ENCODE data around the gene ZBTB42.

ZBTB42 gene

GRCh38 chr14:104780513-104781030 is 20.3 kb upstream of the ZBTB42 start:
- in situ Hi-C loops (cut with MboI; ENCODE audit: low pct_unique_long_range_greater_than_20kb, low sequenced_read_pairs) = no loop called here
- DNase-seq = no peak

GRCh38 chr14:104781271-104782077 is 19.4 kb upstream of the ZBTB42 start:
- no peak for DNase-seq
- in situ Hi-C loops (cut with MboI; ENCODE audit: low pct_unique_long_range_greater_than_20kb, low sequenced_read_pairs) = no loop called here

- in situ Hi-C loops (cut with MboI; ENCODE audit: low pct_unique_long_range_greater_than_20kb, low sequenced_read_pairs) = no loop called here
These were observed 18.7 kb upstream of the ZBTB42 start for GRCh38 chr14:104782086-104782807.

GRCh38 chr14:104782808-104783139 is 18.1 kb upstream of the ZBTB42 start:
- no peak for DNase-seq
- in situ Hi-C loops (cut with MboI; ENCODE audit: low pct_unique_long_range_greater_than_20kb, low sequenced_read_pairs) = no loop called here

More at GRCh38 chr14:104782086-104782807, 18.7 kb upstream of the ZBTB42 start:
- no peak for DNase-seq

- DNase-seq = no peak
- in situ Hi-C loops (cut with MboI; ENCODE audit: low pct_unique_long_range_greater_than_20kb, low sequenced_read_pairs) = no loop called here
These were observed 17.2 kb upstream of the ZBTB42 start for GRCh38 chr14:104783484-104784217.

GRCh38 chr14:104784218-104784568 is 16.7 kb upstream of the ZBTB42 start:
- in situ Hi-C loops (cut with MboI; ENCODE audit: low pct_unique_long_range_greater_than_20kb, low sequenced_read_pairs) = no loop called here
- DNase-seq = no peak

- DNase-seq = no peak
- in situ Hi-C loops (cut with MboI; ENCODE audit: low pct_unique_long_range_greater_than_20kb, low sequenced_read_pairs) = no loop called here
These were observed 15.8 kb upstream of the ZBTB42 start for GRCh38 chr14:104784846-104785707.

GRCh38 chr14:104785708-104786080 is 15.2 kb upstream of the ZBTB42 start:
- no peak for DNase-seq
- in situ Hi-C loops (cut with MboI; ENCODE audit: low pct_unique_long_range_greater_than_20kb, low sequenced_read_pairs) = no loop called here

GRCh38 chr14:104786091-104786586 is 14.8 kb upstream of the ZBTB42 start:
- in situ Hi-C loops (cut with MboI; ENCODE audit: low pct_unique_long_range_greater_than_20kb, low sequenced_read_pairs) = no loop called here
- DNase-seq = no peak

GRCh38 chr14:104786726-104787675 is 13.9 kb upstream of the ZBTB42 start:
- no peak for DNase-seq
- in situ Hi-C loops (cut with MboI; ENCODE audit: low pct_unique_long_range_greater_than_20kb, low sequenced_read_pairs) = no loop called here

GRCh38 chr14:104787736-104788135 is 13.2 kb upstream of the ZBTB42 start:
- DNase-seq = no peak
- in situ Hi-C loops (cut with MboI; ENCODE audit: low pct_unique_long_range_greater_than_20kb, low sequenced_read_pairs) = no loop called here

GRCh38 chr14:104788161-104788818 is 12.6 kb upstream of the ZBTB42 start:
- in situ Hi-C loops (cut with MboI; ENCODE audit: low pct_unique_long_range_greater_than_20kb, low sequenced_read_pairs) = no loop called here
- no peak for DNase-seq

GRCh38 chr14:104788873-104789663 is 11.8 kb upstream of the ZBTB42 start:
- in situ Hi-C loops (cut with MboI; ENCODE audit: low pct_unique_long_range_greater_than_20kb, low sequenced_read_pairs) = no loop called here

GRCh38 chr14:104789752-104790743 is 10.9 kb upstream of the ZBTB42 start:
- in situ Hi-C loops (cut with MboI; ENCODE audit: low pct_unique_long_range_greater_than_20kb, low sequenced_read_pairs) = no loop called here
- no peak for DNase-seq

More at GRCh38 chr14:104788873-104789663, 11.8 kb upstream of the ZBTB42 start:
- DNase-seq = no peak

- no peak for DNase-seq
- in situ Hi-C loops (cut with MboI; ENCODE audit: low pct_unique_long_range_greater_than_20kb, low sequenced_read_pairs) = no loop called here
These were observed 9.5 kb upstream of the ZBTB42 start for GRCh38 chr14:104791425-104791824.
